Measurements from ENCODE around the gene PSTPIP2. TPM values are rescaled to one million over a fixed set of nuclear protein-coding genes. Genes with fewer than 3 reads are reported as not detected.
A peak's percentile ranks its signal among the peaks of the same experiment; 100 is the strongest.

Gene PSTPIP2
- total and polyA plus RNA-seq, 2 of the 13 experiments (the other 11 are each of a cell fraction or from before 2014, with no cell fraction given) = 0.25 to 0.27 TPM

GRCh38 chr18:45981821-45982220 is 90.2 kb downstream of the PSTPIP2 start (continued):
- TF ChIP-seq ZNF577 (CRISPR knock-in tag; IDR thresholded peaks at IDR 0.05; ENCODE audit: borderline replicate concordance, low read depth) (no peak), ZNF766 (CRISPR knock-in tag; IDR thresholded peaks at IDR 0.05; ENCODE audit: borderline replicate concordance) (no peak), ZNF484 (CRISPR knock-in tag; IDR thresholded peaks at IDR 0.05; ENCODE audit: borderline replicate concordance, low read depth) (no peak), POLR2AphosphoS2 (IDR thresholded peaks at IDR 0.05; ENCODE audit: low read depth, low read length) (no peak)

- in situ Hi-C loops (cut with HindIII; ENCODE audit: extremely low pct_ligation_motif_present, low pct_unique_long_range_greater_than_20kb) = no loop called here
- H2AFZ ChIP-seq (ENCODE audit: low read length) = no peak overlapping the region
- no peak overlapping the region for H3K27ac ChIP-seq (ENCODE audit: extremely low read length, insufficient read depth, low read length)
- FAIRE-seq (no peak), DNase-seq (ENCODE audit: low spot score) (no peak), ATAC-seq (no peak; the same call in 1 of the 3 replicates)
- H3K4me2 ChIP-seq (ENCODE audit: low read depth, low read length) = no peak overlapping the region
- H3K27me3 ChIP-seq (ENCODE audit: control insufficient read depth in 1 of 2, insufficient read depth in 2 of 2, low read length in 2 of 2) = no peaks in the 10 kb centered on the region
- TF ChIP-seq PPARG (CRISPR knock-in tag; conservative IDR thresholded peaks at IDR 0.05) = peak; percentile 63; the same call in 1 of the 2 replicates
- no peak for TF ChIP-seq ZNF136 (CRISPR knock-in tag; IDR thresholded peaks at IDR 0.05; ENCODE audit: low read depth)
- H3K36me3 ChIP-seq (replicated peaks in 1 of 2; ENCODE audit: control insufficient read depth in 1 of 2, insufficient read depth in 2 of 2, low read length in 2 of 2) = no peaks in the 10 kb centered on the region
- WGBS (ENCODE audit: low lambda C conversion rate) = 3% methylated on average over 2 of the region's 2 CpGs
- BruUV-seq (replicated peaks) = no TSS peak
- peaks cover 14% of the 10 kb centered on the region for H3K4me1 ChIP-seq (ENCODE audit: insufficient read depth, low read length)
- intact Hi-C loops (cut with micrococcal nuclease; ENCODE audit: unreplicated experiment) = loop anchor here (1.0 kb wide), 1 partner anchor 91 kb away; no protein-coding TSS in a partner anchor
- POLR2A ChIA-PET = no interaction called here
- H3K79me2 ChIP-seq (ENCODE audit: insufficient read depth, low read length) = no peaks in the 10 kb centered on the region
- CTCF ChIA-PET (ENCODE audit: low intra/inter-chr PET ratio, low total read pairs) = no interaction called here
- H3K9ac ChIP-seq (ENCODE audit: insufficient read depth, low read depth, low read length) = no peak overlapping the region
- no peaks in the 10 kb centered on the region for H4K20me1 ChIP-seq (ENCODE audit: insufficient read depth, low read length)
- H3K9me3 ChIP-seq (ENCODE audit: low read length) = no peaks in the 10 kb centered on the region
- H3K4me3 ChIP-seq (replicated peaks in 1 of 3; ENCODE audit: insufficient read depth in 1 of 3, low read depth in 2 of 3, low read length in 3 of 3) = no peak overlapping the region
Measured at GRCh38 chr18:45980229-45980628, 91.8 kb downstream of the PSTPIP2 start.

DNA sequence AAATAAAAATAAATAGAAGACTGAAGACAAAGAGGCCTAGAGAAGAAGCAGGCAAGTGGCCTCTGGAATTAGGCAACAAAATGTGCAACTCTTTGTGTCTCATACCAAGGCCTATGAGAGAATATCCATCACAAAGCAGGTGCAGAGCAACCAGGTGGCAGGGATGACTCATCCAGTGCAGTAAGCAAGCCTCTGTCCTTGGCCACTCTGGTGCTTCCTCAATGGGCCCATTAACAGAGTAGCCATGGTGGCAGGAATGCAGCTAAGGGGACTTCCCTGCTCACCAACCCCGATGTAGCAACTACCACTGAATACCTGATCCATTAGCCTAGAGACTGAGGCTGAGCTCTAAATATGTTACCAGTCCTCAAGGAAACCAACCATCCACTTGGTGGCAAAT is 94.0 kb downstream of the PSTPIP2 start:
- no peak overlapping the region for H3K4me2 ChIP-seq (ENCODE audit: low read depth, low read length)
- ChIA-PET POLR2A (no interaction called here), CTCF (ENCODE audit: low intra/inter-chr PET ratio, low total read pairs) (no interaction called here)
- intact Hi-C loops (cut with micrococcal nuclease; ENCODE audit: unreplicated experiment) (no loop called here), in situ Hi-C loops (cut with HindIII; ENCODE audit: extremely low pct_ligation_motif_present, low pct_unique_long_range_greater_than_20kb) (no loop called here)
- DNase-seq (ENCODE audit: low spot score) = no peak
- H3K4me1 ChIP-seq (ENCODE audit: insufficient read depth, low read length) = peaks cover 24% of the 10 kb centered on the region
- ATAC-seq = peak; percentile 39; the same call in 2 of the 3 replicates
- H3K4me3 ChIP-seq (replicated peaks in 1 of 3; ENCODE audit: insufficient read depth in 1 of 3, low read depth in 2 of 3, low read length in 3 of 3) = no peak overlapping the region
- no peak overlapping the region for H3K27ac ChIP-seq (ENCODE audit: extremely low read length, insufficient read depth, low read length)
- H3K9me3 ChIP-seq (ENCODE audit: low read length) = no peaks in the 10 kb centered on the region
- no peaks in the 10 kb centered on the region for H3K27me3 ChIP-seq (ENCODE audit: control insufficient read depth in 1 of 2, insufficient read depth in 2 of 2, low read length in 2 of 2)
- TF ChIP-seq JARID2 (CRISPR knock-in tag; IDR thresholded peaks at IDR 0.05; ENCODE audit: insufficient replicate concordance) (no peak), FOSL2 (CRISPR knock-in tag; IDR thresholded peaks at IDR 0.05) (peak; percentile 76)
- no peaks in the 10 kb centered on the region for H3K79me2 ChIP-seq (ENCODE audit: insufficient read depth, low read length)
- no peak overlapping the region for H2AFZ ChIP-seq (ENCODE audit: low read length)
- BruUV-seq (replicated peaks) = no TSS peak
- no peak for FAIRE-seq
- H3K9ac ChIP-seq (ENCODE audit: insufficient read depth, low read depth, low read length) = no peak overlapping the region
- no peaks in the 10 kb centered on the region for H3K36me3 ChIP-seq (replicated peaks in 1 of 2; ENCODE audit: control insufficient read depth in 1 of 2, insufficient read depth in 2 of 2, low read length in 2 of 2)
- no peaks in the 10 kb centered on the region for H4K20me1 ChIP-seq (ENCODE audit: insufficient read depth, low read length)
- no CpG with 5 or more reads among the region's 1 CpG for WGBS (ENCODE audit: low lambda C conversion rate)

Measured in HepG2 (cell line).